Fibroblast of the aortic adventitia (primary cell): ENCODE results near the gene OTX2. TPM values are rescaled to one million over a fixed set of nuclear protein-coding genes. Genes with fewer than 3 reads are reported as not detected.

Experiments
- DNase-seq: peaks from one replicate; pipeline ENCODE4 v3.0.0-alpha.2; 2010; ENCODE audit warnings: low read depth
- H3K4me3 ChIP-seq: 2 replicates; pipeline ENCODE4 v1.5.1; 2011; ENCODE audit warnings: low read depth, mild to moderate bottlenecking, control low read depth, low read length, moderate library complexity
- total RNA-seq: library from RNA; depleted of rRNA; stranded (reverse); fragments of >200 nt; gene quantifications from 2 replicates; pipeline ENCODE4 v1.2.3, GENCODE V29; 2012; ENCODE audit warnings: low replicate concordance
- TF ChIP-seq, protein P1 (sequence below): IDR thresholded peaks from 2 replicates; pipeline ENCODE4 v1.5.1; 2011; ENCODE audit warnings: mild to moderate bottlenecking, low read length, control low read depth, inconsistent platforms; ENCODE audit not compliant: insufficient read depth

OTX2 gene
- total RNA-seq, 1 donor: not detected

GRCh38 chr14:56795284-56795622 is 15.0 kb downstream of the OTX2 start:
- H3K4me3 ChIP-seq: no peak overlapping the region
- no peak for DNase-seq
- TF ChIP-seq, protein P1, sequence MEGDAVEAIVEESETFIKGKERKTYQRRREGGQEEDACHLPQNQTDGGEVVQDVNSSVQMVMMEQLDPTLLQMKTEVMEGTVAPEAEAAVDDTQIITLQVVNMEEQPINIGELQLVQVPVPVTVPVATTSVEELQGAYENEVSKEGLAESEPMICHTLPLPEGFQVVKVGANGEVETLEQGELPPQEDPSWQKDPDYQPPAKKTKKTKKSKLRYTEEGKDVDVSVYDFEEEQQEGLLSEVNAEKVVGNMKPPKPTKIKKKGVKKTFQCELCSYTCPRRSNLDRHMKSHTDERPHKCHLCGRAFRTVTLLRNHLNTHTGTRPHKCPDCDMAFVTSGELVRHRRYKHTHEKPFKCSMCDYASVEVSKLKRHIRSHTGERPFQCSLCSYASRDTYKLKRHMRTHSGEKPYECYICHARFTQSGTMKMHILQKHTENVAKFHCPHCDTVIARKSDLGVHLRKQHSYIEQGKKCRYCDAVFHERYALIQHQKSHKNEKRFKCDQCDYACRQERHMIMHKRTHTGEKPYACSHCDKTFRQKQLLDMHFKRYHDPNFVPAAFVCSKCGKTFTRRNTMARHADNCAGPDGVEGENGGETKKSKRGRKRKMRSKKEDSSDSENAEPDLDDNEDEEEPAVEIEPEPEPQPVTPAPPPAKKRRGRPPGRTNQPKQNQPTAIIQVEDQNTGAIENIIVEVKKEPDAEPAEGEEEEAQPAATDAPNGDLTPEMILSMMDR: no peak

DNA sequence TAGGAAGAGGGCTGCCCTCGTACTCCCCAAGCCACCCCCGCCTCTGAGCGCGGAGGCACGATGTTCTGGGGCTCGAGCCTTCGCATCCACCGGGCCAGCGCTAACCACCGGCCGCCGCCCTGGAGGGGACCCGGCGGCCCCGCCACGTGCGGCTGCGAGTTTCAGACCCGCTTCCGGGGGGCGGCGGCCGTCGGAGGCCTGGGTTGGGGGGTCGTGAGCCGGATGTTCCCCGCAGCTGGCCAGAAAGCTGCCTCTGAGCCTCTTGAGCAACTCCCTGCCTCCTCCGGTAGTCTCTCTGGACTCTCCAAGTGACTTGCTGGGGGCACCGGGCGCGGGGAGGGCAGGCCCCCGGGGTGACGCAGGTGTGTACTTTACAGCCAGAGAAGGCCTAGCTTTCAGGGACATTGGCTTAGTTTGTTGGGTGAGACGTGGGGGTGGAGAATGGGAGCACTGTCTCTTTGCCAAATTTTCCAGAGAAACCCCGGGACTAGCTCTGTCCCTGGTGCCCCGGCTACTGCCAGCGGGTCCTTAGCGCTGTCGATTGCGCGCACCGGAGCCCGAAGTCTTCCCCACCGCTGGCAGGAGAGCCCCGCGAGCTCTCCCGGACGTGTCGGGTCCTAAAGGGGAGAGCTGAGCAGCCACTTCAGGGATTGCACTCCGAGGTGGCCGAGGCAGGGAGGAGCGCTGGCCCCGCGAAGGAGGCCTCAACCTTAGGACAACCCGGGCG is 15.6 kb downstream of the OTX2 start:
- TF ChIP-seq, protein P1: no peak
- DNase-seq: no peak
- no peak overlapping the region for H3K4me3 ChIP-seq

- no peak overlapping the region for H3K4me3 ChIP-seq
- TF ChIP-seq, protein P1: no peak
Measured at GRCh38 chr14:56794088-56794556, 16.2 kb downstream of the OTX2 start.

GRCh38 chr14:56789955-56790354 is 20.3 kb downstream of the OTX2 start:
- no peak for DNase-seq
- no peak overlapping the region for H3K4me3 ChIP-seq
- TF ChIP-seq, protein P1: no peak

More at GRCh38 chr14:56794088-56794556, 16.2 kb downstream of the OTX2 start:
- DNase-seq: no peak

GRCh38 chr14:56787530-56787929 is 22.7 kb downstream of the OTX2 start:
- DNase-seq: no peak
- TF ChIP-seq, protein P1: no peak
- H3K4me3 ChIP-seq: no peak overlapping the region

DNA sequence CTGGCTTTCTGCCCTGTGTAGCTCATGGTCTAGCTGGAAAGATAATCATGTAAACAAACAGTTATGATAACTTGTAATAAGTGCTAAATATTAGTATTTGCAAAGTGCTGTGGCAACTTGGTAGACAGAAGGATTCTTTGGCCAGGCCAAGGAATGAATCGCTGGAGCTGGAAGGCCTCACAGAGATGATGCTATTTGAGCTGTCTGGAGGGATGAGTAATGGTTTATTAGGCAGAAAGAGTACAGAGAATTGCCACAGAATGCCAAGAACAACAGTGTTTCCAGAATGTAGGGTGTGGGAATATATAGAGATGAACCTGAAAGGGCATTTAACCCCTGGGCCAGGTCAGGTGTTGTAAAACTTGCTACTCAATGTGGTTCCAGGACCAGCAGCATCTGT is 27.6 kb downstream of the OTX2 start:
- no peak for DNase-seq
- TF ChIP-seq, protein P1: no peak
- H3K4me3 ChIP-seq: no peak overlapping the region

DNA sequence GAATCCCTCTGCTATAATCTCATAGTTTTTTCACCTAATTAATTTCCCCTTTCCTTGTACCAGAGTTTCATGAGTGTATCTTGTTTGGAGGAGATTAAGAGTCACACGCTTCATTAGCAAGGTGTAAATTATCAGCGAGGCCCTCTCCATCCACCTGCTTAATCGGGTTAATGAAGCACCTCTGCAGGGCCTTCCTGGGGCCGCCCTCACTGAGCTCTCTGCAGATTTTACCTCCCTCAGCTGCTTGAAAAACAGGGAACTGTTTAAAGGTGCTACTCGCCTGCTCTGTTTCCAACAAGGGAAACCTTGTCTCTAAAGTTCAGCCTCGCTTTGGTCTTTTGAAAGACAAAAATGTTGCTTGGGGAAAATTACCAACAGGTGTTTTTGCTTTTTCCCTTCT is 35.8 kb downstream of the OTX2 start:
- no peak for DNase-seq
- no peak overlapping the region for H3K4me3 ChIP-seq
- TF ChIP-seq, protein P1: no peak
